Naive thymus-derived CD8-positive, alpha-beta T cell (primary cell): ENCODE data around the gene FAM3B. TPM values are rescaled to one million over a fixed set of nuclear protein-coding genes. Genes with fewer than 3 reads are reported as not detected.

Experiments used
- ATAC-seq, 2 donors: fragments of 150-1000 bp; cut with Tn5 transposase in 1 of 2; sonication (Bioruptor Pico), chemical (Tn5 transposase) in 1 of 2; 1 replicate in 1 of 2; 2 replicates in 1 of 2; pipeline ENCODE4 v1.10.0; 2021; ENCODE audit warnings: mild to moderate bottlenecking in 2 of 2, moderate library complexity in 2 of 2
- POLR2A ChIA-PET: fragments of 350-600 bp; sonication (Branson Sonifier 250); formaldehyde crosslinking; loops from one replicate; lab custom pipeline; 2021; ENCODE audit warnings: antibody characterized with exemption; lab: Charles Lee
- DNase-seq, 10 donors: peaks; one replicate each; pipeline versions ENCODE4 v3.0.0 to v3.0.0-alpha.2; 2020 to 2022
- H3K27ac Mint-ChIP-seq, 10 donors: one replicate each; pipeline ENCODE4 v1.8.0; 2020 to 2022; ENCODE audit warnings: mild to moderate bottlenecking in 10 of 10, mixed read lengths in 10 of 10, moderate library complexity in 4 of 10, inconsistent platforms in 1 of 10
- H3K27me3 Mint-ChIP-seq, 5 donors: one replicate each; pipeline ENCODE4 v1.8.0; 2021 to 2022; ENCODE audit warnings: mixed read lengths in 5 of 5
- H3K36me3 Mint-ChIP-seq, 3 donors: one replicate each; pipeline ENCODE4 v1.8.0; 2020 to 2022; ENCODE audit warnings: mixed read lengths in 3 of 3, mild to moderate bottlenecking in 2 of 3, inconsistent platforms in 1 of 3
- H3K4me1 Mint-ChIP-seq, 4 donors: one replicate each; pipeline ENCODE4 v1.8.0; 2021 to 2022; ENCODE audit warnings: mixed read lengths in 4 of 4
- H3K4me3 Mint-ChIP-seq, 10 donors: one replicate each; pipeline ENCODE4 v1.8.0; 2020 to 2022; ENCODE audit warnings: mild to moderate bottlenecking in 10 of 10, mixed read lengths in 10 of 10, moderate library complexity in 6 of 10, inconsistent platforms in 1 of 10
- H3K9me3 Mint-ChIP-seq, 9 donors: one replicate each; pipeline ENCODE4 v1.8.0; 2020 to 2022; ENCODE audit warnings: mixed read lengths in 9 of 9, mild to moderate bottlenecking in 3 of 9, inconsistent platforms in 1 of 9, moderate library complexity in 1 of 9
- polyA plus RNA-seq, 3 donors: library from polyadenylated mRNA; unstranded; fragments of 300-500 nt; fragmentation: Illumina TruSeq; gene quantifications; one replicate each; pipeline ENCODE4 v1.2.3, GENCODE V29; 2021
- total RNA-seq, 8 experiments: library from RNA in 2 of 8; stranded (reverse) in 2 of 8; gene quantifications; one replicate each; pipeline ENCODE4 v1.2.3 and lab custom pipeline; 2021 to 2026

FAM3B gene
- total and polyA plus RNA-seq, 5 experiments from 2014 or later = not detected

DNA sequence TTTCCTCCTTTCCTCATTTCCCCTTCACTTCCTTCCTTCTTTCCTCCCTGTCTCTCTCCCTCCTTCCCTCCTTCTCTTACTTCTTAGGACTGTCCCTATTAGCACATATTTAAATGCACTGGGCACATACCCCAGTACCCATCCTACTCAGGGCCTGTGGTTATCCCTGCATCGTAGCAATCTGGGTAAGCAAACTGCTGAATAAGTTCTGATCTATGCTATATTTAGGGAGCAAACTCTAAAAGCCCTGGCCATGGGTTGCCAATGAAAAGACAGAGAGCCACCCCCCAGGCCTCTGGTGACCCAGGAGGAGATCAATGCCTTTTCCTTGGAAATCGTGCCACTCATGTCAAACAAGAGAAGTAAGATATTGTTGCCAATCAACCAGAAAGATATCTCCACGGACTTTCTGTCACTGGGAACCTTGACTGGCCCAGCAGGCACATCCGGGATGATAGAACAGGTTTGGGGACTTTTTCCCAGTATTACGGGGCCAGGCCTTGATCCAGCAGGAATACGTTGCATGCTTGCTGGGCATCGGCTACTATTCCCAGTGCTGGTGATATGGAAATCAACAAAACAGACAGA is 5.4 kb downstream of the FAM3B start:
- ATAC-seq (no peak), DNase-seq (no peak)
- peak overlapping the region in 3 of 10 donors; percentile 3 to 20 (median 13) for H3K4me3 Mint-ChIP-seq
- H3K4me1 Mint-ChIP-seq = peaks cover 4 to 21% (median 14%) of the 10 kb centered on the region in 4 donors
- H3K9me3 Mint-ChIP-seq = no peaks in the 10 kb centered on the region
- POLR2A ChIA-PET = no interaction called here
- H3K27ac Mint-ChIP-seq = peak overlapping the region in 5 of 10 donors; percentile 27 to 53 (median 41)
- no peaks in the 10 kb centered on the region for H3K36me3 Mint-ChIP-seq
- H3K27me3 Mint-ChIP-seq = peaks cover 5 to 19% (median 14%) of the 10 kb centered on the region in 5 donors

GRCh38 chr21:41322496-41323382 is 6.1 kb downstream of the FAM3B start:
- no peak overlapping the region for H3K27ac Mint-ChIP-seq
- no peak overlapping the region for H3K4me3 Mint-ChIP-seq
- no peak for DNase-seq
- no peak for ATAC-seq
- no peaks in the 10 kb centered on the region for H3K36me3 Mint-ChIP-seq
- no peaks in the 10 kb centered on the region for H3K9me3 Mint-ChIP-seq
- peaks cover 4 to 17% (median 12%) of the 10 kb centered on the region in 4 donors for H3K4me1 Mint-ChIP-seq
- POLR2A ChIA-PET = no interaction called here
- peaks cover under 1 to 13% (median 9%) of the 10 kb centered on the region in 5 donors for H3K27me3 Mint-ChIP-seq

DNA sequence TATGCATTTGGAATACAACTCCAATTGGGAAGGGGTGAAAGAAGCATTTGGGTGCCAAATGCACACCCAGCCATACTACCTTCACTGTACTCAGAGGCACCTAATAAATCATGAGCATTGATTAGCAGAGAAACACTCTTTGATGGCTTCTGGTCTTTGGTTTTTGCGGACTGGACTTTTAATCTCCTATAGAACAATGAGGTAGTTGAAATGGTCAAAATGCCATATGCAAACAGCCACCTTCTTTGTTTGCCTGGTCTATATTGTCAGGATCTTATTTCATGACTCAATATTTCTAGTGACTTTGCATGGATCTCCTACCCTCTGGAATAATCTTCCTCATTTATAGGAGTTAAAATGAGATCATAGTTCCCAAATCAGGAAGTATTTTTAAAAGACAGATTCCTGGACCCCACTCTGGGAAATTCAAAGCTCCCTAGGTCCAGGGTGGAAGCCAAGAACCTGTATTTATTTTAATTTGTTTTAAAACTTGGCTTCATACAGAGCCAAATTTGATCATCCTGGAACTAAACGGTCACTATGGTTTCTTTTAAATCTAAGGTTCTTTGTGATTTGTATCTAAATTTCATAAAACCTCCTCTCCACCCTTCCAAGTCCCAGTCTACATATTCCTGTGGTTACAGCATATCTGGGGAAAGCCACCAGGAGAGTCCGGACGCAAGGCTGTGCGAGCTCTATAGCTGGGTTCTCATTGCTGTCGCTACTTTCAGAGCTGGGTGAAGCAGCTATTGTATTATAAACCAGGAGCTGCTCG is 8.7 kb downstream of the FAM3B start:
- Mint-ChIP-seq H3K27ac (no peak overlapping the region), H3K4me3 (no peak overlapping the region), H3K36me3 (no peaks in the 10 kb centered on the region), H3K9me3 (no peaks in the 10 kb centered on the region), H3K4me1 (peaks cover 4 to 17% (median 12%) of the 10 kb centered on the region in 4 donors), H3K27me3 (peaks cover 0 to 4% (median 0%) of the 10 kb centered on the region in 5 donors)
- no peak for DNase-seq
- POLR2A ChIA-PET = no interaction called here
- no peak for ATAC-seq

DNA sequence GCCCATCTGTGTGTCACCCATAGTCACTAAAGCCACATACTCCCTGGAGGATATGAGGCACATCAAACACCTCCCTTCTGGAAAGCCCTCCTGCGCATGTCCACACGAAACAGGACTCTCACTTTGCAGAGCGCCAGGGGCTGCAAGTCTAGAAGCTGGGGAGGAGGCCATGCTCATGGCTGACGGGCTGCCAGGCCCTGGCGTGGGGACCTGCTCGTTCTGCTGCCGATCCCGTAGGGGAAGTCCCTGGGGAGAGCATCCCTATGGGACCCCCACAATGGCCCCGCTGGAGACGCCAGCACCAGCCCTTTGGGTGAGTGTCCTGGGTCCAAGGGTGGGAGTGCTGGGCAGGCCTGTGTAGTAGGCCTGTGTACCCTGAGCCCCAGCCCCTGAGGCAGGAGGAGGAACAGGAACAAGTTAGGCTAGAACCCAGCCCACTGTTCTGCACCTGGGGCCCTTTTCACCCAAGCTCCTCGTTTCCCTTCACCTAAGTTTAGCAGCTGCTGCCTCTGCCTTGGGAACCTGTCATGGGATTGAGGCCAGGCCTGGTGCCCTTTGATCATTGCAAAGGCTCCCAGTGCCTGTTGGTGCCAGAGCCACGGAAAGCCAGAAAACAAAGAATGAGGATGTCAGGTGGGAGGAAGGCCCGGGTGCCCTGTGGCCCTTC is 9.9 kb downstream of the FAM3B start:
- Mint-ChIP-seq H3K4me1 (peaks cover 2 to 6% (median 4%) of the 10 kb centered on the region in 4 donors), H3K36me3 (no peaks in the 10 kb centered on the region), H3K27ac (peak overlapping the region in 1 of 10 donors; percentile 8), H3K4me3 (no peak overlapping the region), H3K9me3 (no peaks in the 10 kb centered on the region), H3K27me3 (peaks cover 0 to 2% (median 0%) of the 10 kb centered on the region in 5 donors)
- ATAC-seq = no peak
- no peak for DNase-seq
- POLR2A ChIA-PET = no interaction called here

- H3K9me3 Mint-ChIP-seq = peaks cover 0 to 4% (median 0%) of the 10 kb centered on the region in 9 donors
- peak overlapping the region in 1 of 10 donors; percentile 44 for H3K27ac Mint-ChIP-seq
- peaks cover 0 to 2% (median 0%) of the 10 kb centered on the region in 4 donors for H3K4me1 Mint-ChIP-seq
- no peak overlapping the region for H3K4me3 Mint-ChIP-seq
- ATAC-seq (no peak), DNase-seq (no peak)
- no peaks in the 10 kb centered on the region for H3K36me3 Mint-ChIP-seq
- H3K27me3 Mint-ChIP-seq = no peaks in the 10 kb centered on the region
- POLR2A ChIA-PET = no interaction called here
Measured at GRCh38 chr21:41327753-41328152, 11.2 kb downstream of the FAM3B start.

DNA sequence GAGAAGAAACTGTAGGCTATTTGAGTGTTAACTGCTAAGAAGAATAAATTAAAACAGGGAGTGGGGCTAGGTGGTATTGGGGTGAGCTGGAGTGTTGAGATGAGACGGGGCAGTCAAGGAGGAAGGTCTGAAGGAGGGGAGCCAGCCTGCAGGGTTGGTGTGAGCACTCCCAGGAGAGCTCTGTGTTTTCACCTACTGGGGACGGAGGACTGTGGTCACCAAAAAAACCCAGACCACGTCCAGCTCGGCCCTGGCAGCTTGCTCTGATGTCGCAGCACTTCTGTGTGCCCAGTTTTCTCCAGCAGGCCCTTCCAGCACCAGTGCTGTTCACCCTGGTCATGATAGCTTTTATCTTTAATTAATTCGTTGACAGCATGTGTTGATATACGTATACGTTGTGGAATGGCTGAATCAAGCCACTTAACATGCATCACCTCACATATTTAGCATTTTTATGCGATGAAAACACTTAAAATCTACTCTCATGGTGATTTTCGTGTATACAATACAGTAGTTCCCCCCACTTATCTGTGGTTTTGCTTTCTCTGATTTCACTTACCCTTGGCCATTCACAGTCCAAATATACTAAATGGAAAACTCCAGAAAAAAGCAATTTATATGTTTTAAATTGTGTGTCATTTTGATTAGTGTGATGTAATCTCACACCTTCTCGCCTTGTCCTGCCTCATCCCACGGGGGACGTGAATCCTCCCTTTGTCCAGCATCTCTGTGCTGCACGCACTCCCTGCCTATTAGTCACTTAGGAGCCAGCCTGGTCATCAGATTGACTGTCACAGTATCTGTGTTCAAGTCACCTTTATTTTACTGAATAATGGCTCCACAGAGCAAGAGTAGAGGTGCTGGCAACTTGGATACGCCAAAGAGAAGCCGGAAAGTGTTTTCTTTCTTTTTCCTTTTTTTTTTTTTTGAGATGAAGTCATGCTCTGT is 12.3 kb downstream of the FAM3B start:
- H3K9me3 Mint-ChIP-seq = peaks cover 4 to 16% (median 7%) of the 10 kb centered on the region in 9 donors
- H3K36me3 Mint-ChIP-seq = peaks cover 0 to 6% (median 5%) of the 10 kb centered on the region in 3 donors
- H3K27ac Mint-ChIP-seq = peak overlapping the region in 1 of 10 donors; percentile 83
- H3K4me1 Mint-ChIP-seq = no peaks in the 10 kb centered on the region
- peaks cover 0 to 2% (median 0%) of the 10 kb centered on the region in 5 donors for H3K27me3 Mint-ChIP-seq
- POLR2A ChIA-PET = no interaction called here
- H3K4me3 Mint-ChIP-seq = no peak overlapping the region
- DNase-seq (no peak), ATAC-seq (no peak)

DNA sequence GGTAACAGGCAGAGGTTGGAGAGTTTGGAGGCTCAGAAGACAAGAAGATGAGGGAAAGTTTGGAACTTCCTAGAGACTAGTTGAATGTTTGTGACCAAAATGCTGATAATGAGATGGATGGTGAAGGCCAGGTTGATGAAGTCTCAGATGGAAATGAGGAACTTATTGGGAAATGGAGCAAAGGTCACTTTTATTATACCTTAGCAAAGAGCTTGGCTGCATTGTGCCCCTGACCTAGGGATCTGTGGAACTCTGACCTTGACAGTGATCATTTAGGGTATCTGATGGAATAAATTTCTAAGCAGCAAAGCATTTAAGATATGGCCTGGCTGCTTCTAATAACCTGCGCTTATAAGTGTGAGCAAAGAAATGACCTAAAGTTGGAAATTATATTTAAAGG is 17.2 kb downstream of the FAM3B start:
- Mint-ChIP-seq H3K27ac (peak overlapping the region in 1 of 10 donors; percentile 50), H3K27me3 (peaks cover 0 to 5% (median 2%) of the 10 kb centered on the region in 5 donors), H3K36me3 (peaks cover 0 to 15% (median 6%) of the 10 kb centered on the region in 3 donors), H3K9me3 (peaks cover 4 to 17% (median 9%) of the 10 kb centered on the region in 9 donors), H3K4me1 (peaks cover 0 to 1% (median 0%) of the 10 kb centered on the region in 4 donors), H3K4me3 (no peak overlapping the region)
- ATAC-seq = no peak
- POLR2A ChIA-PET = no interaction called here
- DNase-seq = no peak

DNA sequence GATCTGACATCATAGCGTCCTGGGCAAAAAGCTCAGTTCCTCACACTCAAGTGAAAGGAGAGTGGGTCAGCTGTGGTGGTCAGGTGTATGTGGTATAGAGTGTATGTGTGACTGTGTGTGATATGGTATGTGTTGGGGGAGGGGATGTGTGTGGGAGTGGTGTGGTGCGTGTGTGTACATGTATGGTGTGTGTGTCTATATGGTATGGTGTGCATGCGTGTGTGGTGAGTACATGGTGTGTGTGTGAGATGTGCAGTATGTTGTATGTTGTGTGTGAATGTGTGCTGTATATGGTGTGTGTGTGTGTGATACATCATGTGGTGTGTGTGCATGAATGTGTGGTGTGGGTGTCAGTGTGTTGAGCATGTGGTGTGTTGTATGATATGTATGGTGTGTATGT is 20.9 kb downstream of the FAM3B start:
- DNase-seq (no peak), ATAC-seq (no peak)
- Mint-ChIP-seq H3K27ac (no peak overlapping the region), H3K4me3 (no peak overlapping the region), H3K4me1 (peaks cover 0 to 1% (median 0%) of the 10 kb centered on the region in 4 donors), H3K36me3 (peaks cover 0 to 20% (median 12%) of the 10 kb centered on the region in 3 donors), H3K27me3 (peaks cover 0 to 6% (median 4%) of the 10 kb centered on the region in 5 donors), H3K9me3 (peaks cover 7 to 20% (median 14%) of the 10 kb centered on the region in 9 donors)
- POLR2A ChIA-PET = interaction anchor here (0.5 kb wide), 1 partner anchor 25 kb away, joined by 3 read pairs; no protein-coding TSS in a partner anchor

DNA sequence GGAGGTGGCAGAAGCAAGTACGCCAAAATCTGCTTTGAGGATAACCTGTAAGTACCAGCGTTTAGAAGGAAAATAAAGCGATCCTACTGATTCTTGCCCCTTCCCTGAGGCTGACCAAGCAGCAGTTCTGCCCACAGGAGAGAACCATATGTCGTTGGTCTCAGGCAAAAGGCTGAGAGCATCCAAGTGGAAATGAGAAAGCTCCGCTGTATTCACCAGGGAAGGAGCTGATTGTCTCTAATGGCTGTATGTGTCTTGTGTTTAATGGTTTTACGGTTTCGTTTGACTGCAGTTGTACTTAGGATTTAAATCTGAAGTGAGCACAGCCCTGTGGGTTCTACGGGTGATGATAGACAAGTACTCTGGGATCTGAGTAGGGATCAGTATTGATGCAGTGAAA is 21.9 kb downstream of the FAM3B start:
- no peak overlapping the region for H3K27ac Mint-ChIP-seq
- ATAC-seq (no peak), DNase-seq (no peak)
- POLR2A ChIA-PET = no interaction called here
- H3K4me1 Mint-ChIP-seq = peaks cover 0 to 1% (median 0%) of the 10 kb centered on the region in 4 donors
- peaks cover 5 to 24% (median 10%) of the 10 kb centered on the region in 9 donors for H3K9me3 Mint-ChIP-seq
- H3K36me3 Mint-ChIP-seq = peaks cover 0 to 18% (median 15%) of the 10 kb centered on the region in 3 donors
- peaks cover 0 to 6% (median 4%) of the 10 kb centered on the region in 5 donors for H3K27me3 Mint-ChIP-seq
- H3K4me3 Mint-ChIP-seq = no peak overlapping the region

- Mint-ChIP-seq H3K4me3 (no peak overlapping the region), H3K27me3 (peaks cover 0 to 7% (median 5%) of the 10 kb centered on the region in 5 donors), H3K9me3 (peaks cover 0 to 11% (median 5%) of the 10 kb centered on the region in 9 donors), H3K27ac (no peak overlapping the region), H3K4me1 (peaks cover 0 to 3% (median 0%) of the 10 kb centered on the region in 4 donors), H3K36me3 (peaks cover 0 to 9% (median 5%) of the 10 kb centered on the region in 3 donors)
- POLR2A ChIA-PET = no interaction called here
- no peak for ATAC-seq
- no peak for DNase-seq
Measured at GRCh38 chr21:41342035-41342434, 25.4 kb downstream of the FAM3B start.

GRCh38 chr21:41344146-41344545 is 27.5 kb downstream of the FAM3B start:
- peaks cover 0 to 2% (median 0%) of the 10 kb centered on the region in 4 donors for H3K4me1 Mint-ChIP-seq
- POLR2A ChIA-PET = no interaction called here

More at GRCh38 chr21:41344146-41344545, 27.5 kb downstream of the FAM3B start:
- DNase-seq = no peak
- Mint-ChIP-seq H3K27me3 (peaks cover 0 to 7% (median 3%) of the 10 kb centered on the region in 5 donors), H3K4me3 (no peak overlapping the region), H3K36me3 (peaks cover 0 to 9% (median 5%) of the 10 kb centered on the region in 3 donors), H3K9me3 (peaks cover 0 to 11% (median 5%) of the 10 kb centered on the region in 9 donors), H3K27ac (peak overlapping the region in 1 of 10 donors; percentile 5)
- no peak for ATAC-seq
